MV-4-11 (cell line): ENCODE results near the gene NCBP2L.

Experiments used
- DNase-seq: peaks from one replicate; lab custom pipeline; 2025; lab: John Stamatoyannopoulos, UW

The NCBP2L gene

GRCh38 chrX:107777536-107777832 lies at the start of gene NCBP2L:
Gene NCBP2L, plus strand, starts transcription at chrX:107777733. Its CDS starts 16,488 bp downstream, at chrX:107794221.
- DNase-seq, result no peak

- no peak for DNase-seq
These were observed 49.0 kb upstream of the NCBP2L start for GRCh38 chrX:107728371-107729099.

GRCh38 chrX:107729558-107730297 lies 47.8 kb upstream of the NCBP2L start:
- DNase-seq, result no peak

- no peak for DNase-seq
These were observed 47.3 kb upstream of the NCBP2L start for GRCh38 chrX:107730298-107730655.

GRCh38 chrX:107730991-107731766 lies 46.4 kb upstream of the NCBP2L start:
- no peak for DNase-seq

- DNase-seq, result peak; percentile 6
These were observed 45.6 kb upstream of the NCBP2L start for GRCh38 chrX:107731831-107732502.

GRCh38 chrX:107733686-107734085 lies 43.8 kb upstream of the NCBP2L start:
- no peak for DNase-seq

GRCh38 chrX:107734646-107735045 lies 42.9 kb upstream of the NCBP2L start:
- DNase-seq, result no peak

GRCh38 chrX:107736781-107737531 lies 40.6 kb upstream of the NCBP2L start:
- DNase-seq, result no peak

- DNase-seq, result no peak
These were observed 39.3 kb upstream of the NCBP2L start for GRCh38 chrX:107738272-107738671.

GRCh38 chrX:107738768-107739167 lies 38.8 kb upstream of the NCBP2L start:
- no peak for DNase-seq

GRCh38 chrX:107739541-107739940 lies 38.0 kb upstream of the NCBP2L start:
- DNase-seq, result no peak

GRCh38 chrX:107741404-107741790 lies 36.1 kb upstream of the NCBP2L start:
- no peak for DNase-seq

GRCh38 chrX:107742700-107743191 lies 34.8 kb upstream of the NCBP2L start:
- no peak for DNase-seq

- no peak for DNase-seq
These were observed 33.5 kb upstream of the NCBP2L start for GRCh38 chrX:107743995-107744394.

- no peak for DNase-seq
These were observed 32.7 kb upstream of the NCBP2L start for GRCh38 chrX:107744868-107745267.

GRCh38 chrX:107747596-107748161 lies 29.9 kb upstream of the NCBP2L start:
- no peak for DNase-seq

GRCh38 chrX:107748506-107748905 lies 29.0 kb upstream of the NCBP2L start:
- DNase-seq, result no peak

- no peak for DNase-seq
These were observed 27.3 kb upstream of the NCBP2L start for GRCh38 chrX:107750263-107750662.

- DNase-seq, result no peak
These were observed 26.6 kb upstream of the NCBP2L start for GRCh38 chrX:107750861-107751445.

- no peak for DNase-seq
These were observed 25.5 kb upstream of the NCBP2L start for GRCh38 chrX:107752043-107752442.
